Measurements from ENCODE around the gene MCOLN1.

- TF ChIP-seq CTCF (IDR thresholded peaks at IDR 0.05; ENCODE audit: low read depth, low read length), result no peak
- TF ChIP-seq EZH2phosphoT487 (IDR thresholded peaks at IDR 0.05; ENCODE audit: low read depth), result no peak
Observed at GRCh38 chr19:7505288-7505681, 17.1 kb upstream of the MCOLN1 start.
